HL-60 (cell line): Measurements from ENCODE around the gene SDK1.

ENCODE experiments used
- CTCF ChIP-seq: IDR thresholded peaks from one replicate; pipeline ENCODE4 v1.5.1; 2011; ENCODE audit warnings: low read length, control low read depth, inconsistent platforms; ENCODE audit not compliant: insufficient read depth
- GABPA ChIP-seq: IDR thresholded peaks from 2 replicates; pipeline ENCODE4 v1.6.1; 2012; ENCODE audit warnings: low read depth

- TF ChIP-seq GABPA (no peak), CTCF (no peak)
These were observed 838.9 kb downstream of the SDK1 start for GRCh38 chr7:4139656-4140625.
